CD8-positive, alpha-beta memory T cell (primary cell): Measurements from ENCODE around the gene SLC7A7. TPM values are rescaled to one million over a fixed set of nuclear protein-coding genes. Genes with fewer than 3 reads are reported as not detected.
A peak's percentile ranks its signal among the peaks of the same experiment; 100 is the strongest.

Source experiments
- CTCF ChIA-PET: fragments of 350-600 bp; sonication (Branson Sonifier 250); formaldehyde crosslinking; loops from one replicate; lab custom pipeline; 2021; ENCODE audit warnings: antibody characterized with exemption; lab: Charles Lee
- POLR2A ChIA-PET: fragments of 350-600 bp; sonication (Branson Sonifier 250); formaldehyde crosslinking; loops from one replicate; lab custom pipeline; 2021; ENCODE audit warnings: antibody characterized with exemption; lab: Charles Lee
- DNase-seq, 5 donors: peaks; one replicate each; pipeline versions ENCODE4 v3.0.0 to v3.0.0-alpha.2; 2020 to 2022; ENCODE audit warnings: mixed read lengths in 1 of 5
- H3K27ac ChIP-seq: one replicate; pipeline ENCODE4 v1.7.0; 2013; ENCODE audit warnings: low read depth, mild to moderate bottlenecking, low read length, moderate library complexity
- H3K27me3 ChIP-seq: 2 replicates; pipeline ENCODE4 v1.7.0; 2013; ENCODE audit warnings: low read length, mild to moderate bottlenecking; ENCODE audit not compliant: insufficient read depth, poor library complexity, severe bottlenecking
- H3K36me3 ChIP-seq: 2 replicates; pipeline ENCODE4 v1.7.0; 2013; ENCODE audit warnings: mild to moderate bottlenecking, low read length, moderate library complexity; ENCODE audit not compliant: insufficient read depth
- H3K4me1 ChIP-seq: 2 replicates; pipeline ENCODE4 v1.7.0; 2013; ENCODE audit warnings: mild to moderate bottlenecking, low read length, moderate library complexity; ENCODE audit not compliant: insufficient read depth
- H3K4me3 ChIP-seq: 2 replicates; pipeline ENCODE4 v1.7.0; 2013; ENCODE audit warnings: mild to moderate bottlenecking, low read length
- H3K9me3 ChIP-seq: 2 replicates; pipeline ENCODE4 v1.7.0; 2013; ENCODE audit warnings: mild to moderate bottlenecking, low read length
- H3K27ac Mint-ChIP-seq, 8 donors: one replicate each; pipeline ENCODE4 v1.8.0; 2020 to 2021; ENCODE audit warnings: mixed read lengths in 8 of 8, mild to moderate bottlenecking in 6 of 8, inconsistent platforms in 3 of 8, moderate library complexity in 3 of 8
- H3K27me3 Mint-ChIP-seq, 2 donors: one replicate each; pipeline ENCODE4 v1.8.0; 2020 to 2021; ENCODE audit warnings: mixed read lengths in 2 of 2, mild to moderate bottlenecking in 1 of 2, moderate library complexity in 1 of 2
- H3K36me3 Mint-ChIP-seq, 3 donors: one replicate each; pipeline ENCODE4 v1.8.0; 2020 to 2021; ENCODE audit warnings: mixed read lengths in 3 of 3, inconsistent platforms in 1 of 3, mild to moderate bottlenecking in 1 of 3
- H3K4me1 Mint-ChIP-seq, 3 donors: one replicate each; pipeline ENCODE4 v1.8.0; 2020 to 2021; ENCODE audit warnings: mixed read lengths in 3 of 3, inconsistent platforms in 1 of 3, mild to moderate bottlenecking in 1 of 3
- H3K4me3 Mint-ChIP-seq, 7 donors: one replicate each; pipeline ENCODE4 v1.8.0; 2020 to 2021; ENCODE audit warnings: mixed read lengths in 7 of 7, mild to moderate bottlenecking in 6 of 7, moderate library complexity in 4 of 7, inconsistent platforms in 2 of 7
- H3K9me3 Mint-ChIP-seq, 5 donors: one replicate each; pipeline ENCODE4 v1.8.0; 2020 to 2022; ENCODE audit warnings: mixed read lengths in 5 of 5, mild to moderate bottlenecking in 3 of 5, moderate library complexity in 2 of 5, inconsistent platforms in 1 of 5
- polyA plus RNA-seq: library from polyadenylated mRNA; unstranded; fragments of 300-500 nt; fragmentation: Illumina TruSeq; gene quantifications from one replicate; pipeline ENCODE4 v1.2.3, GENCODE V29; 2021
- total RNA-seq, 2 experiments: library from RNA; stranded (reverse); gene quantifications; one replicate each; pipeline ENCODE4 v1.2.3, GENCODE V29; 2021

SLC7A7 gene
- total and polyA plus RNA-seq, 3 experiments from 2014 or later, result 0.70 to 0.75 TPM; not detected in 1

DNA sequence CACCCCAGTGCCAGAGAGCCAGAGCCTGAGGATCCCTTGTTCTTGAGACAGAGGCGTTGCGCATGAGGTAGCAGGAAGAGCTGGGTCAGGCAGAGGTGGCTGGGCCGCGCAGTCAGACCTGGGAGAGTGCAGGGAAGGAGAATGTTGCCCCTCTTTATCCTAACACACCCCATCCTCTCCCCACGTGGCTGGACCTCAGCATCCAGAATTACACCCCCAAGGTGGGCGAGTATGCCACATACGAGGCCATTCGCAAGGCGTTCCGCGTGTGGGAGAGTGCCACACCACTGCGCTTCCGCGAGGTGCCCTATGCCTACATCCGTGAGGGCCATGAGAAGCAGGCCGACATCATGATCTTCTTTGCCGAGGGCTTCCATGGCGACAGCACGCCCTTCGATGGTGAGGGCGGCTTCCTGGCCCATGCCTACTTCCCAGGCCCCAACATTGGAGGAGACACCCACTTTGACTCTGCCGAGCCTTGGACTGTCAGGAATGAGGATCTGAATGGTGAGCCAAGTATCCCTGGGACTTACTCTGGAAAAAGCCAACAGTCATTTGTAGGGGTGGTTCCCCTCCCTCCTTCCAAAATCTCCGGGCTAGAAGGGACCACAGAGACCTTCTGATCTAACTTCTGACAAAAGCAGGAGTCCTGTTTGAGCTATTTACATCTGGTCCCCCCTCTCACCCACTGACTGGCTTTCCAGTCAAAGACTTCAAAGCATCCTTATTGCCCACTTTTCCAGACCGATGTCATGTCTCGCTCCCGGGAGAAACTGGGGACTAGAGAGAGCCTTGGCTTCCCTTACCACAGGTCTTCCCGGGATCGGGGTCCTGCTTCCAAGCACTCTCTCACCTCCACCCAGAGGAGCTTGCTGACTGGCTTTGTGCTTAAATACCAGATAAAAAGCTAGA is 27.2 kb upstream of the SLC7A7 start:
- Histone ChIP-seq H3K27me3 (peaks cover 5% of the 10 kb centered on the region), H3K36me3 (no peaks in the 10 kb centered on the region), H3K9me3 (no peaks in the 10 kb centered on the region), H3K27ac (no peak overlapping the region), H3K4me1 (peaks cover 3% of the 10 kb centered on the region), H3K4me3 (no peak overlapping the region)
- Mint-ChIP-seq H3K27ac (no peak overlapping the region), H3K36me3 (peaks cover 0 to 4% (median 0%) of the 10 kb centered on the region in 3 donors), H3K9me3 (peaks cover 0 to 2% (median 0%) of the 10 kb centered on the region in 5 donors), H3K4me1 (peaks cover 0 to 3% (median 2%) of the 10 kb centered on the region in 3 donors), H3K4me3 (no peak overlapping the region), H3K27me3 (peaks cover 36 to 58% of the 10 kb centered on the region in 2 donors)
- POLR2A ChIA-PET, result no interaction called here
- CTCF ChIA-PET, result interaction anchor here (0.9 to 1.6 kb wide), 5 partner anchors 9 to 272 kb away, joined by 3 to 10 read pairs (median 4); no protein-coding TSS in a partner anchor
- no peak for DNase-seq

DNA sequence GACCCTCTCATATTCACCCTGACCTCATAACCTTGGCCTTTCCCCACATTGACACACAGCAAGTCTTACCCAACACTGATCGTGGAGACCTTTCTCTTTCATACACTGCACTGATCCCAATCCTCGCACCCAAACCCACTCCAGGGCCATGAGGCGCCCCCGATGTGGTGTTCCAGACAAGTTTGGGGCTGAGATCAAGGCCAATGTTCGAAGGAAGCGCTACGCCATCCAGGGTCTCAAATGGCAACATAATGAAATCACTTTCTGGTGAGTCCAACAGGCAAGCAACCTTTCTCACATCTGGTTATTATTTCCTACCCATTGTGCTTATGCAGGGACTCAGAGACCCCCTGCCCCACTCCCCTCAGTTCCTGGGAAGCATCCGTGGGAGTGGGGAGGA is 26.5 kb upstream of the SLC7A7 start:
- H3K27me3 Mint-ChIP-seq, result peaks cover 38 to 60% of the 10 kb centered on the region in 2 donors
- H3K27me3 ChIP-seq, result peaks cover 5% of the 10 kb centered on the region
- H3K27ac Mint-ChIP-seq, result no peak overlapping the region
- H3K9me3 ChIP-seq, result no peaks in the 10 kb centered on the region
- H3K36me3 Mint-ChIP-seq, result peaks cover 0 to 4% (median 0%) of the 10 kb centered on the region in 3 donors
- peaks cover 0 to 2% (median 0%) of the 10 kb centered on the region in 5 donors for H3K9me3 Mint-ChIP-seq
- H3K4me3 Mint-ChIP-seq, result no peak overlapping the region
- CTCF ChIA-PET, result interaction anchor here (1.1 to 1.5 kb wide), 2 partner anchors 11 to 14 kb away, joined by 4 to 5 read pairs; no protein-coding TSS in a partner anchor
- DNase-seq, result no peak
- POLR2A ChIA-PET, result no interaction called here
- H3K27ac ChIP-seq, result no peak overlapping the region
- H3K4me3 ChIP-seq, result no peak overlapping the region
- H3K36me3 ChIP-seq, result no peaks in the 10 kb centered on the region
- peaks cover 0 to 7% (median 5%) of the 10 kb centered on the region in 3 donors for H3K4me1 Mint-ChIP-seq
- H3K4me1 ChIP-seq, result peaks cover 3% of the 10 kb centered on the region

DNA sequence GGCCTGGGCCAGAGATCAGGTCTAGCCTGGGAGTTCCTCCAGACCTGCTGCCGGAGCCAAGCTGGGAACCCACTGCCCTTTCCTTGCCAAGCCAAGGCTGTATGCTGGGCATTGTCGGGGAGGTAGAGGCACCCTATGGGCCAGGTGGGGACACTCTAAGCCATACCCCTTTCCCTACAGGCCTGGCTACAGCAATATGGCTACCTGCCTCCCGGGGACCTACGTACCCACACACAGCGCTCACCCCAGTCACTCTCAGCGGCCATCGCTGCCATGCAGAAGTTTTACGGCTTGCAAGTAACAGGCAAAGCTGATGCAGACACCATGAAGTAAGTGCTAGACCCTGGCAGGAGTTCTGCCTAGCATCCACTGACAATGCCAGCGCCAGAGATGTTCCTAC is 26.1 kb upstream of the SLC7A7 start:
- H3K36me3 ChIP-seq, result no peaks in the 10 kb centered on the region
- no peak overlapping the region for H3K4me3 ChIP-seq
- peaks cover 3% of the 10 kb centered on the region for H3K4me1 ChIP-seq
- no peak overlapping the region for H3K27ac ChIP-seq
- peaks cover 0 to 7% (median 5%) of the 10 kb centered on the region in 3 donors for H3K4me1 Mint-ChIP-seq
- peaks cover 0 to 4% (median 0%) of the 10 kb centered on the region in 3 donors for H3K36me3 Mint-ChIP-seq
- H3K27me3 ChIP-seq, result peaks cover 5% of the 10 kb centered on the region
- ChIA-PET POLR2A (no interaction called here), CTCF (interaction anchor here (1.0 to 1.5 kb wide), 4 partner anchors 11 to 18 kb away, joined by 3 to 5 read pairs (median 4); no protein-coding TSS in a partner anchor)
- peaks cover 38 to 55% of the 10 kb centered on the region in 2 donors for H3K27me3 Mint-ChIP-seq
- peaks cover 0 to 2% (median 0%) of the 10 kb centered on the region in 5 donors for H3K9me3 Mint-ChIP-seq
- no peak overlapping the region for H3K4me3 Mint-ChIP-seq
- no peak for DNase-seq
- H3K9me3 ChIP-seq, result no peaks in the 10 kb centered on the region
- no peak overlapping the region for H3K27ac Mint-ChIP-seq

DNA sequence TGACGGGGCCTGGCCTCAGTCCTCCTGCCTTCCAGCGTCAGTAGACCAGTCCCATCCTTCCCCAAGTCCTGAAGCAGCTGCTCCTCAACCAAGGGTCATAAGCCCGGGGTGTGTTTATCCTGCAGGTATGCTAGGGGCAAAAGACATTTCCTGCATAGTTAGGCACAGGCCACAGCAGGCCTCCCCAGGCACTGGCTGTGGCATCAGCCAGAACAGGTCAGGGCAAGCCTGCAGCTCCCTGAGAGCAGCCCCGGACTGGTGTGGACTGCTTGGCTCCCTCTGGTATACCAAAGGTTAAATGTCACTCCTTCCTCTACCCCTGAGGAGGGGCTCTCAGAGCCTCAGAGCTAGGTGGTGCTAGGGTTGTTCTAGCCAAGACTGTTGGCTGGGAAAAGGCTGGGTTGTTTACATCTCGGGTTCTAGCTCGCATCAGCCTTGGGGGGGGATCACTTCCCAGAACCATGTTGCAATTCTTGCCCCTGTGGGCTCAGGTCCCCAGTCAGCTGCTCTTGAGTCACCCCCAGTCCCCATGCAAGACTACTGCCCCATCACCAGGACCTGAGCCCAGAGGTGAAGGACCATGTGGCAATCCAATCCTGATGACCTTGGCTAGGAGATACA is 24.0 kb upstream of the SLC7A7 start:
- H3K4me3 Mint-ChIP-seq, result no peak overlapping the region
- H3K9me3 ChIP-seq, result no peaks in the 10 kb centered on the region
- peaks cover 32 to 43% of the 10 kb centered on the region in 2 donors for H3K27me3 Mint-ChIP-seq
- peaks cover 0 to 2% (median 0%) of the 10 kb centered on the region in 5 donors for H3K9me3 Mint-ChIP-seq
- ChIA-PET CTCF (interaction anchor here (1.3 to 2.6 kb wide), 4 partner anchors 11 to 61 kb away, joined by 4 to 9 read pairs (median 5); no protein-coding TSS in a partner anchor), POLR2A (interaction anchor here (1.2 kb wide), 1 partner anchor 9 kb away, joined by 4 read pairs; no protein-coding TSS in a partner anchor)
- H3K4me1 ChIP-seq, result peaks cover 3% of the 10 kb centered on the region
- H3K4me1 Mint-ChIP-seq, result peaks cover 0 to 7% (median 6%) of the 10 kb centered on the region in 3 donors
- peaks cover 5% of the 10 kb centered on the region for H3K27me3 ChIP-seq
- H3K4me3 ChIP-seq, result no peak overlapping the region
- DNase-seq, result no peak
- peaks cover 1% of the 10 kb centered on the region for H3K36me3 ChIP-seq
- no peak overlapping the region for H3K27ac ChIP-seq
- H3K27ac Mint-ChIP-seq, result peak overlapping the region in 2 of 8 donors; percentile 43 to 54
- H3K36me3 Mint-ChIP-seq, result peaks cover 1 to 18% (median 10%) of the 10 kb centered on the region in 3 donors

DNA sequence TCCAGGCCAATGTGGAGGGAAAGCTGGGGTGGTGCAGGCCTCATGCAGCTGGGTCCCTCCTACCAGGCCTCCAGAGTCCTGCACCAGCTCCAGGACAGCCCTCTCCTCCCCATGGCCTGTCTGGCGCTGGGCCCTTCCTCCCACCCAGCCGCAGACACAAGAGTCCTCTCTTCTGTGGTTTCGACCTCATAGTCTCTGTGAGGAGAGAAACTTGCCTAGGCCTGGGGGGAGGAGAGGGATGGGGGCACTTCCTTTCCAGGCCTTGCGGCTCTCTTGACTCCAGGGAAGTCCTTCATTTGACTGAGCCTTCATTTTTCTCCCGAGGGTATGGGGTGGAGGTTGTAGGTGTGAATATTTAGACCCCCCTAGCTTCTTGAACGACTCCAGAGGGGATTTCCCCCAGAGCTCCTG is 23.4 kb upstream of the SLC7A7 start:
- H3K4me3 Mint-ChIP-seq, result no peak overlapping the region
- CTCF ChIA-PET, result interaction anchor here (1.8 to 2.6 kb wide), 3 partner anchors 12 to 16 kb away, joined by 5 to 9 read pairs (median 5); no protein-coding TSS in a partner anchor
- H3K36me3 ChIP-seq, result peaks cover 7% of the 10 kb centered on the region
- H3K9me3 Mint-ChIP-seq, result peaks cover 0 to 2% (median 0%) of the 10 kb centered on the region in 5 donors
- peaks cover 5% of the 10 kb centered on the region for H3K27me3 ChIP-seq
- peaks cover 3% of the 10 kb centered on the region for H3K4me1 ChIP-seq
- H3K4me3 ChIP-seq, result no peak overlapping the region
- H3K36me3 Mint-ChIP-seq, result peaks cover 6 to 24% (median 10%) of the 10 kb centered on the region in 3 donors
- peaks cover 0 to 7% (median 6%) of the 10 kb centered on the region in 3 donors for H3K4me1 Mint-ChIP-seq
- H3K27ac Mint-ChIP-seq, result peak overlapping the region in 1 of 8 donors; percentile 43
- POLR2A ChIA-PET, result interaction anchor here (1.2 kb wide), 1 partner anchor 8 kb away, joined by 4 read pairs; no protein-coding TSS in a partner anchor
- DNase-seq, result no peak
- H3K27me3 Mint-ChIP-seq, result peaks cover 32 to 42% of the 10 kb centered on the region in 2 donors
- H3K27ac ChIP-seq, result no peak overlapping the region
- H3K9me3 ChIP-seq, result no peaks in the 10 kb centered on the region

DNA sequence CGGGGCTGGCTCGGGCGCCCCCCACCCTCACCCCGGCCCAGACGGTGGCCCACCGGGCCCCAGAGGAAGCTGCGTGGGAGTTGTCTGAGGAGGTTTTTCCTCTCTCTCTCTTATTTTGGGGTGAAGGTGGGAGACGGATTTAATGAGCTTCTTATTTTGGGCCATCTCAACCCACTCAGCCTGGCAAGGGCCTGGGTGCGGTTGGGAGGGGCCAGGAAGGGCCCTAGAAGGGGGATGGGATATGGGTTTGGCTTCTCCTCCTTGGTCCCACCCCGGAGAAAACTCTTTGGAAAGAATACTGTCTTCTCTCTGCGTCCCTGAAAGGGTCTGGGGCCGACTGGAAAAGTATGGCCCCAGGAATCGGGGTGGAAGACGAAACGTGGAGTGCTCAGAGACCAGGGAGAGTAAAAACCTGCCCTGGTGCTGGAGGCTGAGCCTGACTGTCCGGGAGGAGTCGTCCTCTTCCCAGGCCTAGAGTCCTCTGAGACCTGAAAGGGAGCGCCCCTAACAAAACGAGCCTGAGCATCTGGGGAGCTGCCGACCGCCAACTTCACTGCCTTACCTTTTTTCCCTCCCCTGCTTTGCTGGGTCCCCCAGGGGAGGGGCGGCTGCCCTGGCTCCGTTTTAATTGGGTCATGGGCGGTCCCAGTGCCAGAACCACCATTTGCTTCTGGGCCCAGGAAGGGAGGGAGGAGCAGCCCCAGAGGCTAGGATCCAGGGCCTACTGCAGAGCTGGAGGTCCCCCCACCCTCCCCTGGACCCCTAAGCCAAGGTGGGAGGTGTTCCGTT is 22.7 kb upstream of the SLC7A7 start:
- DNase-seq, result no peak
- H3K27me3 Mint-ChIP-seq, result peaks cover 30 to 37% of the 10 kb centered on the region in 2 donors
- Histone ChIP-seq H3K4me1 (peaks cover 3% of the 10 kb centered on the region), H3K9me3 (no peaks in the 10 kb centered on the region), H3K27me3 (peaks cover 5% of the 10 kb centered on the region), H3K4me3 (no peak overlapping the region), H3K36me3 (peaks cover 13% of the 10 kb centered on the region), H3K27ac (no peak overlapping the region)
- H3K4me3 Mint-ChIP-seq, result peak overlapping the region in 1 of 7 donors; percentile 11
- ChIA-PET POLR2A (no interaction called here), CTCF (interaction anchor here (1.8 to 2.6 kb wide), 3 partner anchors 13 to 15 kb away, joined by 5 to 9 read pairs (median 5); no protein-coding TSS in a partner anchor)
- peaks cover 0 to 7% (median 6%) of the 10 kb centered on the region in 3 donors for H3K4me1 Mint-ChIP-seq
- H3K36me3 Mint-ChIP-seq, result peaks cover 6 to 28% (median 10%) of the 10 kb centered on the region in 3 donors
- H3K27ac Mint-ChIP-seq, result no peak overlapping the region
- H3K9me3 Mint-ChIP-seq, result peaks cover 0 to 2% (median 0%) of the 10 kb centered on the region in 5 donors
